Keratinocyte (primary cell): Measurements from ENCODE around the gene RNF31. TPM values are rescaled to one million over a fixed set of nuclear protein-coding genes. Genes with fewer than 3 reads are reported as not detected.

ENCODE experiments used
- DNase-seq: peaks from one replicate; pipeline ENCODE4 v3.0.0-alpha.2; 2011; ENCODE audit warnings: low read depth, missing footprints, low spot score
- FAIRE-seq: peaks from 2 replicates; lab custom pipeline; 2011; peaks lifted over from hg19 to GRCh38; lab: Jason Lieb, UNC
- H2AFZ ChIP-seq: 2 replicates; pipeline ENCODE4 v1.6.0; 2012; ENCODE audit warnings: low read length, control low read depth, inconsistent platforms; ENCODE audit not compliant: control insufficient read depth
- H3K27ac ChIP-seq: 2 replicates; pipeline ENCODE4 v1.5.1; 2011; ENCODE audit warnings: low read length; ENCODE audit not compliant: control insufficient read depth, insufficient read depth
- H3K27me3 ChIP-seq: 3 replicates; pipeline ENCODE4 v1.6.0; 2011; ENCODE audit warnings: low read length; ENCODE audit not compliant: control insufficient read depth, insufficient read depth; ENCODE audit errors: extremely low read depth
- H3K36me3 ChIP-seq, 2 experiments: 2 replicates in 1 of 2; 3 replicates in 1 of 2; pipeline ENCODE4 v1.5.1; 2011; ENCODE audit warnings: low read length in 2 of 2, mild to moderate bottlenecking in 1 of 2; ENCODE audit not compliant: control insufficient read depth in 2 of 2, insufficient read depth in 2 of 2; ENCODE audit errors: extremely low read depth in 1 of 2
- H3K4me1 ChIP-seq: 3 replicates; pipeline ENCODE4 v1.5.1; 2011; ENCODE audit warnings: low read length; ENCODE audit not compliant: control insufficient read depth, insufficient read depth; ENCODE audit errors: extremely low read depth
- H3K4me2 ChIP-seq: 3 replicates; pipeline ENCODE4 v1.6.0; 2011; ENCODE audit warnings: low read depth, low read length; ENCODE audit not compliant: control insufficient read depth, insufficient read depth; ENCODE audit errors: extremely low read depth
- H3K4me3 ChIP-seq, 3 experiments: fragments of 200-600 bp in 1 of 3; sonication (generic) in 1 of 3; 2 replicates in 2 of 3; 3 replicates in 1 of 3; pipeline ENCODE4 v1.5.1; 2011 to 2016; ENCODE audit warnings: low read length in 3 of 3, mild to moderate bottlenecking in 3 of 3, control low read depth in 2 of 3, inconsistent platforms in 1 of 3, low read depth in 1 of 3, mixed read lengths in 1 of 3, mixed run types in 1 of 3, moderate library complexity in 1 of 3; ENCODE audit not compliant: control insufficient read depth in 2 of 3, insufficient read depth in 2 of 3; ENCODE audit errors: extremely low read depth in 1 of 3
- H3K79me2 ChIP-seq: 2 replicates; pipeline ENCODE4 v1.6.0; 2012; ENCODE audit warnings: low read length; ENCODE audit not compliant: control insufficient read depth, insufficient read depth
- H3K9ac ChIP-seq: 3 replicates; pipeline ENCODE4 v1.6.0; 2011; ENCODE audit warnings: low read length; ENCODE audit not compliant: control insufficient read depth, insufficient read depth; ENCODE audit errors: extremely low read depth
- H3K9me1 ChIP-seq: 3 replicates; pipeline ENCODE4 v1.6.0; 2011; ENCODE audit warnings: low read length; ENCODE audit not compliant: control insufficient read depth, insufficient read depth; ENCODE audit errors: extremely low read depth
- H3K9me3 ChIP-seq: 2 replicates; pipeline ENCODE4 v1.5.1; 2012; ENCODE audit warnings: low read depth, low read length; ENCODE audit not compliant: control insufficient read depth
- H4K20me1 ChIP-seq: 3 replicates; pipeline ENCODE4 v1.6.0; 2011; ENCODE audit warnings: low read length; ENCODE audit not compliant: control insufficient read depth, insufficient read depth; ENCODE audit errors: extremely low read depth
- CTCF ChIP-seq, 3 experiments: IDR thresholded peaks in 1 of 3; conservative IDR thresholded peaks in 1 of 3; optimal IDR thresholded peaks in 1 of 3; 2 replicates in 2 of 3; 3 replicates in 1 of 3; pipeline versions ENCODE3 to v1.5.1; 2011; ENCODE audit warnings: low read length in 3 of 3, mild to moderate bottlenecking in 3 of 3, moderate library complexity in 2 of 3, control low read depth in 1 of 3, inconsistent platforms in 1 of 3; ENCODE audit not compliant: insufficient read depth in 2 of 3; ENCODE audit errors: extremely low read depth in 1 of 3
- EZH2 ChIP-seq: IDR thresholded peaks from one replicate; pipeline ENCODE4 v1.6.1; 2012; ENCODE audit warnings: inconsistent platforms, mild to moderate bottlenecking, low read length, moderate library complexity
- dilution Hi-C: fragments of 300-500 bp; cut with MboI; formaldehyde crosslinking; loops from one replicate; pipeline ENCODE4 v1.7.0; 2020; ENCODE audit warnings: low sequenced_read_pairs; ENCODE audit not compliant: extremely low pct_ligation_motif_present
- polyA plus RNA-seq, 5 experiments: library from polyadenylated mRNA; depleted of rRNA in 3 of 5; stranded (reverse) in 3 of 5; stranded (forward) in 1 of 5; unstranded in 1 of 5; fragments of >200 nt; gene quantifications; 1 replicate in 1 of 5; 2 replicates in 3 of 5; 3 replicates in 1 of 5; pipeline versions ENCODE4 v1.2.1 to v1.2.3, GENCODE V29; 2011 to 2012; ENCODE audit warnings: missing spikeins in 2 of 5, low read depth in 1 of 5, low replicate concordance in 1 of 5

RNF31 gene
- polyA plus RNA-seq, 1 donor (not counting 4 experiments of a cell fraction or from before 2014, with no cell fraction given) = 17.4 TPM

- FAIRE-seq = no peak
- H2AFZ ChIP-seq = peak overlapping the region; percentile 73
- TF ChIP-seq CTCF (optimal IDR thresholded peaks at IDR 0.05 in 1 of 3, IDR thresholded peaks at IDR 0.05 in 1 of 3, conservative IDR thresholded peaks at IDR 0.05 in 1 of 3; ENCODE audit: extremely low read depth in 1 of 3, insufficient read depth in 2 of 3, low read length in 3 of 3) = no peak
- TF ChIP-seq EZH2 = no peak
These were observed 10.4 kb upstream of the RNF31 start for GRCh38 chr14:24136684-24137528.

GRCh38 chr14:24137529-24138395 is 9.5 kb upstream of the RNF31 start:
- Histone ChIP-seq H3K27ac (no peak overlapping the region), H3K4me3 (no peak overlapping the region), H3K9ac (no peak overlapping the region), H2AFZ (no peak overlapping the region), H3K9me1 (peaks cover 2% of the 10 kb centered on the region), H3K9me3 (no peaks in the 10 kb centered on the region), H3K36me3 (peaks cover 12 to 21% of the 10 kb centered on the region in 2 experiments), H4K20me1 (no peaks in the 10 kb centered on the region), H3K4me1 (peaks cover 28% of the 10 kb centered on the region), H3K4me2 (no peak overlapping the region), H3K79me2 (peaks cover 32% of the 10 kb centered on the region), H3K27me3 (no peaks in the 10 kb centered on the region)
- dilution Hi-C loops = no loop called here
- no peak for FAIRE-seq
- DNase-seq = no peak
- no peak for TF ChIP-seq CTCF (optimal IDR thresholded peaks at IDR 0.05 in 1 of 3, IDR thresholded peaks at IDR 0.05 in 1 of 3, conservative IDR thresholded peaks at IDR 0.05 in 1 of 3; ENCODE audit: extremely low read depth in 1 of 3, insufficient read depth in 2 of 3, low read length in 3 of 3)
- no peak for TF ChIP-seq EZH2

More at GRCh38 chr14:24136684-24137528, 10.4 kb upstream of the RNF31 start:
- Histone ChIP-seq H4K20me1 (no peaks in the 10 kb centered on the region), H3K9ac (peak overlapping the region; percentile 88), H3K9me3 (no peaks in the 10 kb centered on the region), H3K4me1 (peaks cover 31% of the 10 kb centered on the region), H3K27ac (peak overlapping the region; percentile 69), H3K36me3 (peaks cover 12 to 21% of the 10 kb centered on the region in 2 experiments), H3K4me2 (peak overlapping the region; percentile 94), H3K9me1 (peaks cover 2% of the 10 kb centered on the region), H3K4me3 (peak overlapping the region; percentile 81 to 88 (median 85)), H3K27me3 (no peaks in the 10 kb centered on the region), H3K79me2 (peaks cover 32% of the 10 kb centered on the region)
- dilution Hi-C loops = no loop called here
- no peak for DNase-seq
